ENCODE data around the gene OTOGL.

Gene OTOGL

DNA sequence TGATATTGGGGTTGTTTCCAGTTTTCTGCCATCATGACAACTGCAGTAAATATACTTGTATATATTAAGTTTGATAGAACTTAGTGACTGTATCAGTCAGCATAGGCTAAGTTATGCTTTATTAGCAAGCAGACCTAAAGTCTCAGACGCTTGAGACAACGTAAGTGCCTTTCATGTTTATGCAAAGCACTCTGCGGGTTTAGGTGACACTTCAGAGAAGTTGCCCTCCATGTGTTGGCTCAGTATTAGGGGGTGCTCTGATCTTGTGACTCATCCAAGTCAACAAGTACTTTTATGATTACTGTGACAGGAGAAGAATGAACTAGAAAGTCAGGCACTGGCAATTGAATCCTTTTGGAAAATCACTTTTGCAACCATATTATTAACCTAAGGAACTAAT lies 13.3 kb upstream of the OTOGL start:
- Histone ChIP-seq H2AFZ (ENCODE audit: low read depth, low read length) (no peak overlapping the region), H2BK15ac (ENCODE audit: low read depth, poor library complexity, severe bottlenecking) (no peak overlapping the region), H3K9ac (ENCODE audit: low read length) (no peak overlapping the region), H3K18ac (ENCODE audit: low read depth in 1 of 2, low read length in 2 of 2) (no peak overlapping the region), H3K27ac (ENCODE audit: low read length, poor library complexity, severe bottlenecking) (no peak overlapping the region), H2BK12ac (ENCODE audit: low read length in 2 of 2) (no peak overlapping the region), H3K4ac (ENCODE audit: low read depth in 1 of 2, low read length in 2 of 2) (no peak overlapping the region), H3K14ac (ENCODE audit: low read length in 2 of 2) (no peak overlapping the region), H2BK5ac (ENCODE audit: low read depth, low read length, poor library complexity, severe bottlenecking) (no peak overlapping the region), H2BK120ac (ENCODE audit: low read depth, low read length) (no peak overlapping the region), H2AK5ac (ENCODE audit: low read length, severe bottlenecking) (no peak overlapping the region), H3K23ac (ENCODE audit: low read length in 2 of 2) (no peak overlapping the region), H3K4me2 (ENCODE audit: low read length, poor library complexity, severe bottlenecking) (no peak overlapping the region), H3K36me3 (ENCODE audit: control insufficient read depth in 1 of 2, insufficient read depth in 2 of 2, low read depth in 1 of 2, low read length in 2 of 2) (no peaks in the 10 kb centered on the region), H3K9me3 (ENCODE audit: control insufficient read depth, low read length) (no peaks in the 10 kb centered on the region), H3K79me1 (replicated peaks; ENCODE audit: low read length, poor library complexity, severe bottlenecking) (no peaks in the 10 kb centered on the region), H4K91ac (ENCODE audit: low read length) (no peak overlapping the region), H3K4me3 (ENCODE audit: insufficient read depth in 1 of 2, low read depth in 1 of 2, low read length in 2 of 2) (no peak overlapping the region), H4K8ac (ENCODE audit: low read length) (no peak overlapping the region), H3K4me1 (ENCODE audit: control insufficient read depth, insufficient read depth, low read depth, low read length) (peaks cover 1% of the 10 kb centered on the region), H3K27me3 (ENCODE audit: control insufficient read depth in 1 of 2, insufficient read depth in 1 of 2, low read length in 2 of 2) (no peaks in the 10 kb centered on the region)
- no peak for DNase-seq
- WGBS = 91% methylated on average over 3 of the region's 3 CpGs

- H3K9ac ChIP-seq (ENCODE audit: low read length) = no peak overlapping the region
- H2BK5ac ChIP-seq (ENCODE audit: low read depth, low read length, poor library complexity, severe bottlenecking) = no peak overlapping the region
- H3K14ac ChIP-seq (ENCODE audit: low read length in 2 of 2) = no peak overlapping the region
- no peak overlapping the region for H3K23ac ChIP-seq (ENCODE audit: low read length in 2 of 2)
- DNase-seq = no peak
- H3K36me3 ChIP-seq (ENCODE audit: control insufficient read depth in 1 of 2, insufficient read depth in 2 of 2, low read depth in 1 of 2, low read length in 2 of 2) = no peaks in the 10 kb centered on the region
- no peak overlapping the region for H2BK120ac ChIP-seq (ENCODE audit: low read depth, low read length)
- no peak overlapping the region for H3K27ac ChIP-seq (ENCODE audit: low read length, poor library complexity, severe bottlenecking)
- H2AFZ ChIP-seq (ENCODE audit: low read depth, low read length) = no peak overlapping the region
- no peak overlapping the region for H3K4ac ChIP-seq (ENCODE audit: low read depth in 1 of 2, low read length in 2 of 2)
- 91% methylated on average over 7 of the region's 8 CpGs for WGBS
- no peak overlapping the region for H4K8ac ChIP-seq (ENCODE audit: low read length)
- no peak overlapping the region for H3K4me2 ChIP-seq (ENCODE audit: low read length, poor library complexity, severe bottlenecking)
- no peak overlapping the region for H4K91ac ChIP-seq (ENCODE audit: low read length)
- H2AK5ac ChIP-seq (ENCODE audit: low read length, severe bottlenecking) = no peak overlapping the region
- H2BK15ac ChIP-seq (ENCODE audit: low read depth, poor library complexity, severe bottlenecking) = no peak overlapping the region
- no peak overlapping the region for H3K18ac ChIP-seq (ENCODE audit: low read depth in 1 of 2, low read length in 2 of 2)
- H3K79me1 ChIP-seq (replicated peaks; ENCODE audit: low read length, poor library complexity, severe bottlenecking) = no peaks in the 10 kb centered on the region
- no peaks in the 10 kb centered on the region for H3K27me3 ChIP-seq (ENCODE audit: control insufficient read depth in 1 of 2, insufficient read depth in 1 of 2, low read length in 2 of 2)
- no peaks in the 10 kb centered on the region for H3K9me3 ChIP-seq (ENCODE audit: control insufficient read depth, low read length)
- H2BK12ac ChIP-seq (ENCODE audit: low read length in 2 of 2) = no peak overlapping the region
- H3K4me3 ChIP-seq (ENCODE audit: insufficient read depth in 1 of 2, low read depth in 1 of 2, low read length in 2 of 2) = no peak overlapping the region
- peaks cover 1% of the 10 kb centered on the region for H3K4me1 ChIP-seq (ENCODE audit: control insufficient read depth, insufficient read depth, low read depth, low read length)
Measured at GRCh38 chr12:80087486-80088213, 11.7 kb upstream of the OTOGL start.

DNA sequence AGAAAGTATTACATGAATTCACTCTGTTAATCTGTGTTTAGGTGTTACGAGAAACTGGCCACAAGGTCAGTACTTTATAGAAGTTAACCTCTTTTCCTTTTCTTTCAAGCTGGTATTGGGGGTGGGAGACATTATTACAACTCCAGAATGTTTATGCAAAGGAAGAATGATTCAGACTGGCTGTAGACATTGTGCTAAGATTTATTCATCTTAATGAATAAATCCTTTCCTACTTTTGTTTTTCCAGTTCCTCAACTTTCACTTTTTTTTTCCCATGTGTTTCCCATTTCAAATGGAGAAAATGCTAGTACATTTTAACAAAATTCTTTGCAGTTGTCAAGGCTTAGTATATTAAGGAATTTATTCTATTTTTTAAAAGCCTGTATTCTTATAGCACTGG lies 1.3 kb downstream of the OTOGL start:
- Histone ChIP-seq H3K4ac (ENCODE audit: low read depth in 1 of 2, low read length in 2 of 2) (no peak overlapping the region), H3K4me3 (ENCODE audit: insufficient read depth in 1 of 2, low read depth in 1 of 2, low read length in 2 of 2) (no peak overlapping the region), H3K14ac (ENCODE audit: low read length in 2 of 2) (no peak overlapping the region), H2BK15ac (ENCODE audit: low read depth, poor library complexity, severe bottlenecking) (no peak overlapping the region), H3K27me3 (ENCODE audit: control insufficient read depth in 1 of 2, insufficient read depth in 1 of 2, low read length in 2 of 2) (no peaks in the 10 kb centered on the region), H2AFZ (ENCODE audit: low read depth, low read length) (no peak overlapping the region), H2BK120ac (ENCODE audit: low read depth, low read length) (no peak overlapping the region), H3K79me1 (replicated peaks; ENCODE audit: low read length, poor library complexity, severe bottlenecking) (no peaks in the 10 kb centered on the region), H2BK5ac (ENCODE audit: low read depth, low read length, poor library complexity, severe bottlenecking) (no peak overlapping the region), H4K8ac (ENCODE audit: low read length) (no peak overlapping the region), H4K91ac (ENCODE audit: low read length) (no peak overlapping the region), H3K9me3 (ENCODE audit: control insufficient read depth, low read length) (no peaks in the 10 kb centered on the region), H3K23ac (ENCODE audit: low read length in 2 of 2) (no peak overlapping the region), H3K4me1 (ENCODE audit: control insufficient read depth, insufficient read depth, low read depth, low read length) (no peaks in the 10 kb centered on the region), H2AK5ac (ENCODE audit: low read length, severe bottlenecking) (no peak overlapping the region), H3K36me3 (ENCODE audit: control insufficient read depth in 1 of 2, insufficient read depth in 2 of 2, low read depth in 1 of 2, low read length in 2 of 2) (no peaks in the 10 kb centered on the region), H3K9ac (ENCODE audit: low read length) (no peak overlapping the region), H3K4me2 (ENCODE audit: low read length, poor library complexity, severe bottlenecking) (no peak overlapping the region), H3K27ac (ENCODE audit: low read length, poor library complexity, severe bottlenecking) (no peak overlapping the region), H2BK12ac (ENCODE audit: low read length in 2 of 2) (no peak overlapping the region), H3K18ac (ENCODE audit: low read depth in 1 of 2, low read length in 2 of 2) (no peak overlapping the region)
- DNase-seq = peak; percentile 56
- no CpG with 5 or more reads among the region's 1 CpG for WGBS

DNA sequence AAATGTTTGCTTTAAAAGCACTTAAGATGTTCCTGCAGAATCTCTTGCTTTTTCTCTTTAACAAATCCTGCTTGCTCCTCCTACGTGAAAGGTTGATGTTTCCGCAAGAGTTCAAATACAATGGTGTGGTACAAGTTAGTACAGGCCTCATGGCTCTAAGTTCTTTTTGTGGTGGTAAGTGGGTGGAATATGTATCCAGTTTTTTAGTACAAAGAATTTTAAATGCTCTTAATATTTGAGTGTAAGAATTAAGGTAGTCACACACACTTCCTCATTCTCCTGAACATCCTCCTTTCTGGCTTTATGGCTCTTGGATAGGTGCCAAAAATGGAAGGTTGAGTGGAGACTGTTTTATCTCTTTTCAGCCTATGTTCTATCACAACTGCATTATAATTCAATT lies 1.8 kb downstream of the OTOGL start:
- no peaks in the 10 kb centered on the region for H3K79me1 ChIP-seq (replicated peaks; ENCODE audit: low read length, poor library complexity, severe bottlenecking)
- no peaks in the 10 kb centered on the region for H3K9me3 ChIP-seq (ENCODE audit: control insufficient read depth, low read length)
- H3K9ac ChIP-seq (ENCODE audit: low read length) = no peak overlapping the region
- H3K4ac ChIP-seq (ENCODE audit: low read depth in 1 of 2, low read length in 2 of 2) = no peak overlapping the region
- H2BK120ac ChIP-seq (ENCODE audit: low read depth, low read length) = no peak overlapping the region
- H2BK15ac ChIP-seq (ENCODE audit: low read depth, poor library complexity, severe bottlenecking) = no peak overlapping the region
- no peak overlapping the region for H3K27ac ChIP-seq (ENCODE audit: low read length, poor library complexity, severe bottlenecking)
- no peak overlapping the region for H2AK5ac ChIP-seq (ENCODE audit: low read length, severe bottlenecking)
- H3K23ac ChIP-seq (ENCODE audit: low read length in 2 of 2) = no peak overlapping the region
- H3K18ac ChIP-seq (ENCODE audit: low read depth in 1 of 2, low read length in 2 of 2) = no peak overlapping the region
- no peak overlapping the region for H2AFZ ChIP-seq (ENCODE audit: low read depth, low read length)
- WGBS = 44% methylated on average over 2 of the region's 2 CpGs
- H3K4me3 ChIP-seq (ENCODE audit: insufficient read depth in 1 of 2, low read depth in 1 of 2, low read length in 2 of 2) = no peak overlapping the region
- no peak overlapping the region for H2BK5ac ChIP-seq (ENCODE audit: low read depth, low read length, poor library complexity, severe bottlenecking)
- no peaks in the 10 kb centered on the region for H3K27me3 ChIP-seq (ENCODE audit: control insufficient read depth in 1 of 2, insufficient read depth in 1 of 2, low read length in 2 of 2)
- H3K36me3 ChIP-seq (ENCODE audit: control insufficient read depth in 1 of 2, insufficient read depth in 2 of 2, low read depth in 1 of 2, low read length in 2 of 2) = no peaks in the 10 kb centered on the region
- no peak overlapping the region for H3K4me2 ChIP-seq (ENCODE audit: low read length, poor library complexity, severe bottlenecking)
- no peaks in the 10 kb centered on the region for H3K4me1 ChIP-seq (ENCODE audit: control insufficient read depth, insufficient read depth, low read depth, low read length)
- no peak overlapping the region for H4K91ac ChIP-seq (ENCODE audit: low read length)
- no peak overlapping the region for H2BK12ac ChIP-seq (ENCODE audit: low read length in 2 of 2)
- no peak overlapping the region for H4K8ac ChIP-seq (ENCODE audit: low read length)
- DNase-seq = peak; percentile 57
- H3K14ac ChIP-seq (ENCODE audit: low read length in 2 of 2) = no peak overlapping the region
